ENCODE measurements around the gene EWSR1. TPM values are rescaled to one million over a fixed set of nuclear protein-coding genes. Genes with fewer than 3 reads are reported as not detected.
"Not testable (repeated sequence)": the region's sequence is repeated elsewhere in the genome, so short reads cannot be mapped to it uniquely, and the experiment has no call there.

Gene EWSR1
- polyA plus RNA-seq, 1 donor from 2014 or later, result 277 TPM

- not testable (repeated sequence) for H3K9ac ChIP-seq (ENCODE audit: low read length); H3K36me3 ChIP-seq (ENCODE audit: insufficient read depth, low read length); H3K4me2 ChIP-seq (ENCODE audit: low read length); H2AFZ ChIP-seq (ENCODE audit: low read depth, low read length); H4K20me1 ChIP-seq (ENCODE audit: insufficient read depth); H3F3A ChIP-seq (ENCODE audit: insufficient read depth, low read length, poor library complexity, severe bottlenecking); H3K27me3 ChIP-seq (ENCODE audit: insufficient read depth, low read depth, low read length); H3K9me2 ChIP-seq (ENCODE audit: insufficient read depth, low read length); H3K79me2 ChIP-seq (replicated peaks; ENCODE audit: insufficient read depth, low read length); H3K4me3 ChIP-seq (ENCODE audit: low read length); H3K27ac ChIP-seq (ENCODE audit: low read length); H3K9me3 ChIP-seq (ENCODE audit: low read length)
Observed at GRCh38 chr22:29219409-29219782, 48.7 kb upstream of the EWSR1 start.

- Histone ChIP-seq H3K9ac (ENCODE audit: low read length) (no peak overlapping the region), H3K27me3 (ENCODE audit: insufficient read depth, low read depth, low read length) (no peaks in the 10 kb centered on the region), H3K79me2 (replicated peaks; ENCODE audit: insufficient read depth, low read length) (no peaks in the 10 kb centered on the region), H3K4me3 (ENCODE audit: low read length) (no peak overlapping the region), H3K36me3 (ENCODE audit: insufficient read depth, low read length) (no peaks in the 10 kb centered on the region), H2AFZ (ENCODE audit: low read depth, low read length) (no peak overlapping the region), H3K9me3 (ENCODE audit: low read length) (no peaks in the 10 kb centered on the region), H3K9me2 (ENCODE audit: insufficient read depth, low read length) (no peaks in the 10 kb centered on the region), H3K4me2 (ENCODE audit: low read length) (no peak overlapping the region), H3F3A (ENCODE audit: insufficient read depth, low read length, poor library complexity, severe bottlenecking) (no peaks in the 10 kb centered on the region), H3K27ac (ENCODE audit: low read length) (no peak overlapping the region), H4K20me1 (ENCODE audit: insufficient read depth) (no peaks in the 10 kb centered on the region)
- TF ChIP-seq CTCF (IDR thresholded peaks at IDR 0.05; ENCODE audit: poor library complexity, severe bottlenecking), result no peak
- TF ChIP-seq EZH2 (IDR thresholded peaks at IDR 0.05; ENCODE audit: borderline replicate concordance, insufficient read depth, low read length, poor library complexity, severe bottlenecking), result no peak
- no peak for TF ChIP-seq TAF1 (IDR thresholded peaks at IDR 0.05; ENCODE audit: low read depth)
- no peak for TF ChIP-seq EP300 (conservative IDR thresholded peaks at IDR 0.05; ENCODE audit: poor library complexity, severe bottlenecking)
- TF ChIP-seq SMC3 (conservative IDR thresholded peaks at IDR 0.05; ENCODE audit: poor library complexity), result no peak
- TF ChIP-seq REST (IDR thresholded peaks at IDR 0.05; ENCODE audit: borderline replicate concordance), result no peak
- TF ChIP-seq POLR2AphosphoS5 (IDR thresholded peaks at IDR 0.05), result no peak
- TF ChIP-seq RAD21 (conservative IDR thresholded peaks at IDR 0.05), result no peak
- TF ChIP-seq MXI1 (conservative IDR thresholded peaks at IDR 0.05; ENCODE audit: poor library complexity, severe bottlenecking), result no peak
Observed at GRCh38 chr22:29219881-29220670, 48.0 kb upstream of the EWSR1 start.

Data from neural cell (in vitro differentiated cells).